Measurements from ENCODE around the gene PCBP3. TPM values are rescaled to one million over a fixed set of nuclear protein-coding genes. Genes with fewer than 3 reads are reported as not detected.

PCBP3 gene
- total RNA-seq: 0.05 and 0.30 TPM in 2 replicates

GRCh38 chr21:45643021-45643980 lies at the start of gene PCBP3:
TSS of gene PCBP3 (plus strand) at chr21:45643725. CDS start at chr21:45850086, 206,361 bp downstream.

GRCh38 chr21:45981151-45982091 lies 337.9 kb downstream of the PCBP3 start, which contains the start of gene COL6A1:
TSS of gene COL6A1 (plus strand) at chr21:45981770. CDS start at chr21:45981851, 81 bp downstream.

Other genes starting within 250 kb of the PCBP3 start
- gene COL18A1, start 238.6 kb upstream of the PCBP3 start, total RNA-seq: 203 and 239 TPM in 2 replicates
- gene SLC19A1, start 101.3 kb upstream of the PCBP3 start, total RNA-seq: 3.6 and 9.2 TPM in 2 replicates